Measurements from ENCODE around the gene CKAP4.

The CKAP4 gene

GRCh38 chr12:106274575-106275121 lies 26.8 kb upstream of the CKAP4 start:
- DNase-seq: no peak

- DNase-seq: no peak
Measured at GRCh38 chr12:106274012-106274411, 26.2 kb upstream of the CKAP4 start.

GRCh38 chr12:106273491-106273890 lies 25.7 kb upstream of the CKAP4 start:
- no peak for DNase-seq

GRCh38 chr12:106271575-106272505 lies 24.0 kb upstream of the CKAP4 start:
- no peak for DNase-seq

- DNase-seq: no peak
Measured at GRCh38 chr12:106269150-106269771, 21.4 kb upstream of the CKAP4 start.

- no peak for DNase-seq
Measured at GRCh38 chr12:106267535-106267934, 19.7 kb upstream of the CKAP4 start.

- no peak for DNase-seq
Measured at GRCh38 chr12:106265116-106265515, 17.3 kb upstream of the CKAP4 start.

- no peak for DNase-seq
Measured at GRCh38 chr12:106258935-106259334, 11.1 kb upstream of the CKAP4 start.

- DNase-seq: no peak
Measured at GRCh38 chr12:106258226-106258625, 10.4 kb upstream of the CKAP4 start.

GRCh38 chr12:106256524-106256923 lies 8.7 kb upstream of the CKAP4 start:
- no peak for DNase-seq

GRCh38 chr12:106255952-106256351 lies 8.1 kb upstream of the CKAP4 start:
- no peak for DNase-seq

GRCh38 chr12:106255493-106255892 lies 7.7 kb upstream of the CKAP4 start:
- no peak for DNase-seq

GRCh38 chr12:106254724-106255123 lies 6.9 kb upstream of the CKAP4 start:
- DNase-seq: no peak

GRCh38 chr12:106251631-106252455 lies 4.0 kb upstream of the CKAP4 start:
- no peak for DNase-seq

GRCh38 chr12:106249411-106250135 lies 1.8 kb upstream of the CKAP4 start:
- no peak for DNase-seq

- DNase-seq: peak; percentile 41
Measured at GRCh38 chr12:106248846-106249371, 1.1 kb upstream of the CKAP4 start.

- peak; percentile 24 for DNase-seq
Measured at GRCh38 chr12:106248312-106248845, 559 bp upstream of the CKAP4 start.

GRCh38 chr12:106246891-106247673 lies 738 bp downstream of the CKAP4 start:
- DNase-seq: peak; percentile 60

- DNase-seq: no peak
Measured at GRCh38 chr12:106245767-106246166, 2.1 kb downstream of the CKAP4 start.

GRCh38 chr12:106243620-106244019 lies 4.2 kb downstream of the CKAP4 start:
- DNase-seq: no peak

- no peak for DNase-seq
Measured at GRCh38 chr12:106240821-106241220, 7.0 kb downstream of the CKAP4 start.
